GM19397 (cell line): ENCODE data around the gene KCMF1.

Experiments used
- ATAC-seq: cut with Tn5 transposase; IDR thresholded peaks from one replicate; pipeline ENCODE4 v1.9.1; 2021; ENCODE audit warnings: mild to moderate bottlenecking, moderate library complexity; ENCODE audit not compliant: unreplicated experiment

Gene KCMF1

DNA sequence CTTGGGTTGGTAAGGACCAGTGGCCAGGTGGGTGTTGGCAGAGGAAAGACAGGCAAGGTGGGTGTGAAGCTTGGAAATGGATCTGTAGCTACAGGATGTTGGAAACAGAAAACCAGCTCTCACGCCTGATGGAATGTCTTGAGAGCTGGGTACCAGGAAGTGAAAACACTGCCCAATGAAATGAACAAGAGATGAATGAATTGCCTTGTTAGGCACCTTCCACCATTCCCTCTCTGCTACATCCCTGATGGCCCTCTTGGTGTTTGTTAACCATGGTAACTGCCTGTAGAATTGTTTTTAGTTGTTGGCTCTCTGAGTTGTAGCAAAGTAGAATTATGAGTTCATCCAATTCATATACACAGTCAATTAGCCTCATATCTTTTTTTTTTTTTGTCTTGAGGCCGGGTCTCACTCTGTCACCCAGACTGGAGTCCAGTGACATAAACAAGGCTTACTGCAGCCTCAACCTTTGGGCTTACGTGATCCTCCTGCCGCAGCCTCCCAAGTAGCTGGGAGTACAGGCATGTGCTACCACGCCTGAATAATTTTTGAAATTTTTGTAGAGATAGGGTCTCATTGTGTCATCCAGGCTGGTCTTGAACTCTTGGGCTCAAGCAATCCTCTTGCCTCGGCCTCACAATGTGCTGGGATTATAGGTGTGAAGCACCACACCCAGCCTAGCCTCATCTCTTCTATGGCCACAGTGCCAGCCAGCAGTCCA is 9.5 kb downstream of the KCMF1 start:
- ATAC-seq: no peak

DNA sequence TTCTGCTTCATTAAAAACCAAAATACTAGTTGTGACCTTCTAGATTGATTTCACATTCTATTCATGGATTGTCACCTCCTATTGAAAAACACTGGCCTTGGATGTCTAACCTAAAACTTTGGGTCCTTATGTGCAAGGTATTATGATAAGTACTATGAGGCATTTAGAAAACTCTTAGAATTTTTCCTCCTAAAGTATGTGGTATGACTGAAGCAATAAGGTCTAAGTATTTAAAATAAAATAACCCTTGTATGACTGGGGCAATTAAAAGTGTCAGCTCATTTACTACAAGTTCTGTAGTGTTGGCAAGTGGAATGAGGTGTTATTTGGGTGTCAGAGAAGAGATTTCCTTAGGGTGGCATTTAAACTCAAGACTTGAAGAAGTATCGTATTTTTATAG is 15.1 kb downstream of the KCMF1 start:
- no peak for ATAC-seq

GRCh38 chr2:84989422-84989821 is 18.5 kb downstream of the KCMF1 start:
- ATAC-seq: no peak

GRCh38 chr2:84989927-84990326 is 19.0 kb downstream of the KCMF1 start:
- ATAC-seq: no peak

GRCh38 chr2:84991404-84992160 is 20.6 kb downstream of the KCMF1 start:
- ATAC-seq: no peak

DNA sequence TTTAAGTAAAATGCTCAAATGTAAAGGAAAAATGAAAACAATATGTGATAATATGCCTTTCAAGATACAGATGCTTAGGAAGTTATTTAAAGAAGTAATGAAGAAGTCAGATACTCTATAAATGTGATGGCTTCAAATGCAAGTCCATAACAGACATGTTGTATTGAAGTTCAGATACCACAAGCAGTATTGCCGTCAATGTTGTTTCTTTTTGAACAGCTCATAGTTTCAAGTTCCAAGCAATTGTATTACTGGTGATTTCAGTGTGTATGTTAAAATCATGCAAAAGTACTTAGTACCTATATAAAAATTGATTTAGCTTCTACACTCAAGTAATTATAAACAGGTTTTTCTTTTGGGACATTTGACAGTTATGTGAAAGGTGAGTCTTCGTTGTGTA is 24.9 kb downstream of the KCMF1 start:
- ATAC-seq: no peak

- no peak for ATAC-seq
Observed at GRCh38 chr2:84996909-84997308, 25.9 kb downstream of the KCMF1 start.

GRCh38 chr2:84999553-84999955 is 28.6 kb downstream of the KCMF1 start:
- ATAC-seq: no peak

DNA sequence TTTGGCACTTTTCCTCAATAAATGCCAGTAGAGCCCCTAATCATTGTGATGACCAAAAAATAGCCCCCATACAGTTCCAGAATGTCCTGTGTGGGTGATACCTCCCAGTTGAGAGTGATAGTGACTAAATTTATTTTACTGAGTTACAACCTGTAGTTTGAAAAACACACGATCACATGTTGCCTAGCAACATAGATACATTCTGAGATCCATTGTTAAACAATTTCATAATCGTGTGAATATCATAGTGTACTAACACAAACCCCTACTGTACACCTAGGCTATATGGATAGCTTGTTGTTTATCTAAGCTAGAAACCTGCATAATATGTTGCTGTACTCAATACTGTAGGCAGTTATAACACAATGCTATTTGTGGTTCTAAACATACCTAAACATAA is 30.6 kb downstream of the KCMF1 start:
- no peak for ATAC-seq

DNA sequence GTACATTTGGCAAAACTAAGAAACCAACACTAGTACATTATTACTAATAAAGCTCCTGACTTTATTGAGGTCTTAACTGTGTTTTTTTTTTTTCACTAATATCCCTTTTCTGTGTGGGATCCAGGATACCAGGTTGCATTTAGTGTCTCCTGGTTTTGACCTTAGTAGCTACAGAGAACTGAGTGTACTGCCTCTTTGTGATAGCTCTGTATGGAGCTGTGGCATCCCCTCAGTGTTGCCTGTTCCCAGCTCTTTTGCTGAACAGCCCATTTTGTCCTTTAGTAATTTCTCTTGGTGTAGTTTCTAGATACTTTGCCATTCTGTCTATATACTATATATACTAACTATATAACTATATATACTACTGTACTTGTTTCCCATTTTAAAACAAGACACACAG is 31.6 kb downstream of the KCMF1 start:
- ATAC-seq: no peak

- ATAC-seq: no peak
Observed at GRCh38 chr2:85008252-85008651, 37.3 kb downstream of the KCMF1 start.

- ATAC-seq: no peak
Observed at GRCh38 chr2:85009019-85009618, 38.2 kb downstream of the KCMF1 start.

DNA sequence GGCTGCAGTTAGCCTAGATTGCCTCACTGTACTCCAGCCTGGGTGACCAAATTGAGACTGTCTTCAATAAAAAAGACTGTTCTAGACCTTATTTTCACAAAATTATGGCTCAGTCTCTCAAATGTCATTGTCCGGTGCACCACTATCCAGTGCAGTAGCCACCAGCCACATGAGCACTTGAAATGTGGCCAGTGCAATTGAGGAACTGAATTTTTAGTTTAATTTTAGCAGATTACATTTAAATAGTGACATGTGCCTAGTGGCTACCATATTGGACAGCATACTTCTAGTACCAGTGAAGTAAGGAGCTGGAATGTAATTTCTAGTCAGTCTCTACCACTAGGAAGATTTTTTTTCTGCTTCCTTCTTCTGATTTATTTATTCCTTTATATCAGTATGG is 39.4 kb downstream of the KCMF1 start:
- ATAC-seq: no peak

DNA sequence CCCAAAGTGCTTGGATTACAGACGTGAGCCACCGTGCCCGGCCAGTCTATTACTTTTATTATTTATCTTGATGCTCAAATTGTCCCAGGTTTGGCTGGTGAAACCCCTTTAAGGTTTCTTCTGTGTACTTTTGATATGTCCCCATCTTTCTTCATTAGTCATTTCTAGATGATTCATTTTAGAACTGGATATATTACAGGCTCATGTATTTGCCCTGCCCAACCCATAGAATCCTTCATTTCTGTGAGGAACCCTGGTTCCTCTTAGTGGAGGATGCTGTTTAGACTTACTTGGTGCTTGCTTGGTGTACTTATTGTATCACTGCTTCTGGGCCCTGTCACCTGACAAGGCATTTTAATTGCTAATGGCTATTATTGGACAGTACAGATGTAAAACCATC is 40.1 kb downstream of the KCMF1 start:
- no peak for ATAC-seq

- no peak for ATAC-seq
Observed at GRCh38 chr2:85011747-85012146, 40.8 kb downstream of the KCMF1 start.

DNA sequence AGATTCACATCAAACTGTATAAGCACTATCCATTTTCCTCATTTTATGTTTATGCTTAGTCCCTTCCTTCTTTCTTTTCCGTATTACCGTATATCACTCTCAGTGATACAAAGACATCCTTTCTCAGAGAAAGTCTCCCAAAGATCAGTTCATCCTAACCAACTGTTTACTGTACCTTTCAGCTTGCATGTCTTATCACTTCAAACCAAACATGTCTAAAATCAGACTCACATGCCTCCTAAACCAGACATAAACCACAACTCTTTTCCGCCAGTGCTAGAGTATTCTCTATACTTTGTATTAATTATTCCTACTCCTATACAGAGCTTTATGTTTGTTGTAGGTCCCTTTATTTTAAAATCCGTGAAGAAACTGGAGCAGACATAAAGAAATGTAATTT is 41.5 kb downstream of the KCMF1 start:
- ATAC-seq: no peak

GRCh38 chr2:85012855-85013254 is 41.9 kb downstream of the KCMF1 start:
- ATAC-seq: no peak

DNA sequence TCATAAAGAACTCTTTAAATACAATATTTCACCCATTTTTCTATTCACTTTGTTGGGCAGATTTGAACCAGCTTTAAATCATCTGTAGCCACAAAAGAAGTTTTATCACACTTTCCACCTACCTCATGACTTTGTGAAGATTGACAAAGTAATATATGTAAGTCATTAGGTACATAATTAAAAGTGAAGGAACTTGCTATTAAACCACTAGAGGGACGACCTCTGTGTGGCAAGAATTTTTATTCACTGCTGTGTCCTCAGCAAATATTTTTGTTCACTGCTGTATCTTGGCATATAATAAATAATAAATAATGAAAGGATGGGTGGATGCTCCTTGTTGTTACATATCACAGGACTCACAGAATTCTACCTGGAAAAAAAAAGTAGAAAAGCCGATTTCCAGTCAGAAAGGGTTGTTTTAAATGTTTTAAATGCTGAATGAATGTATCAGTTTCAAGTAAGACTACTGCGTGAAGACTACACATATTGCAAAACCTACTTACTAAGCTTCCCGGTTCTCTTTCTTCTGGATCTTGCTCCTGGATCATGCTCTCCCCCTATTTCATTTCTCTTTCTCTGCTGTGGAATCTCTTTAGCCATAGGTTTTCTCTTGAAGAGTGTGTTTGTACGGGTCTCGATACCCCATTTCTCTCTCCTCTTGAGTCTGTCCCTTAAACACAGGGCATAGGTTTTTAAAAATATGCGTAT is 44.8 kb downstream of the KCMF1 start:
- no peak for ATAC-seq

DNA sequence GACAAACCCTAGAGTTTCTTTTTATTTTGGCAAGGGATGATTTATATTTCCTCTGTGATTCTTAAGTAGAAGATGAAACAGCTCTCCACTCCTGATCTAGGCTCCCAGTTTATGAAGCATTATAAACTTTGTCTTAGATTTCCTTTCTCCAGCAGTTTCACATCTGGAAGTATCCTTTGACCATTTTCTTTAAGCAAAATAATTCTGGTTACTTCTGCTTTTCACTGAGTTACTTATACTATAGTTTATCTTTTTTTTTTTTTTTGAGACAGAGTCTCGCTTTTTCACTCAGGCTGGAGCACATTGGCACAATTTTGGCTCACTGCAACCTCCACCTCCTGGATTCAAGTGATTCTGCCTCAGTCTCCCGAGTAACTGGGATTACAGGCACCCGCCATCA is 45.5 kb downstream of the KCMF1 start:
- ATAC-seq: no peak

DNA sequence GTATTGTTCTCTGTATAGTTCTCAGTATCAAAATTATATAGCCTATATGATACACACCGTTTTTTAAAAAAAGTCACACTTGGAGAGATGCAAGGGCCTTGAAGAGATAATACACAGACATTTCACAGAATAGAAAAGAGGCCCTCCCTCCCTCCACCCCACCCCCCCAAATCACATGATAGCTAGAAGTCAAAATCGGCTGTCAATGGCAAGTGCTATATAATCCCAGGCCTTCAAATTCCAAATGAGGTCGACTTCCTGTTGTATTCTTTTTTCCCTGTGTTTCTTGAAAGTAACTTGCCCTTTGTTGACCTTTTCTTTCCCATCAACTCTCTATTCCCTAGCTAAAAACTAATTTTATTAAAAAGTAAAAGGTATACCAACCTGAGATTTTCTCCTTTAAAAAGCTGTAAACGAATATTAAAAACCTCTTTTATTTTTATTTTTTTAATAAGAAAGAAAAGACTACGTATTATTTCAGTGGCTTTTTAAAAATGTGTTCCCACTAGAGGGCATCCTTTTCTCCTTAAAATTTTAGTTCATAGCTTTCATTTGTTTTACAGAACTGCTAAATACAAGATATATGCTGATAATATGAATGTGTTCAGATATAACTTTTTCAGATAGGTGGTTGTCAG is 46.6 kb downstream of the KCMF1 start:
- no peak for ATAC-seq

GRCh38 chr2:85018049-85018447 is 47.1 kb downstream of the KCMF1 start:
- no peak for ATAC-seq
